Pulmonary artery endothelial cell (primary cell): ENCODE results near the gene SPATA31A3. TPM values are rescaled to one million over a fixed set of nuclear protein-coding genes. Genes with fewer than 3 reads are reported as not detected.
"Not testable (repeated sequence)": the region's sequence is repeated elsewhere in the genome, so short reads cannot be mapped to it uniquely, and the experiment has no call there.

Experiments
- DNase-seq: peaks from one replicate; pipeline ENCODE4 v3.0.0-alpha.2; 2011; ENCODE audit warnings: low read depth, low spot score
- total RNA-seq: library from RNA; depleted of rRNA; stranded (reverse); fragments of >200 nt; gene quantifications from 2 replicates; pipeline ENCODE4 v1.2.3, GENCODE V29; 2014

Gene SPATA31A3
- total RNA-seq = not detected in 2 replicates

- DNase-seq = not testable (repeated sequence)
These were observed at the start of gene SPATA31A3 for GRCh38 chr9:66992450-66992849. Gene SPATA31A3, minus strand, starts transcription at chr9:66992550. Its CDS starts 29 bp downstream, at chr9:66992521.

- DNase-seq = not testable (repeated sequence)
These were observed 39.8 kb downstream of the SPATA31A3 start for GRCh38 chr9:66952576-66952975.

DNA sequence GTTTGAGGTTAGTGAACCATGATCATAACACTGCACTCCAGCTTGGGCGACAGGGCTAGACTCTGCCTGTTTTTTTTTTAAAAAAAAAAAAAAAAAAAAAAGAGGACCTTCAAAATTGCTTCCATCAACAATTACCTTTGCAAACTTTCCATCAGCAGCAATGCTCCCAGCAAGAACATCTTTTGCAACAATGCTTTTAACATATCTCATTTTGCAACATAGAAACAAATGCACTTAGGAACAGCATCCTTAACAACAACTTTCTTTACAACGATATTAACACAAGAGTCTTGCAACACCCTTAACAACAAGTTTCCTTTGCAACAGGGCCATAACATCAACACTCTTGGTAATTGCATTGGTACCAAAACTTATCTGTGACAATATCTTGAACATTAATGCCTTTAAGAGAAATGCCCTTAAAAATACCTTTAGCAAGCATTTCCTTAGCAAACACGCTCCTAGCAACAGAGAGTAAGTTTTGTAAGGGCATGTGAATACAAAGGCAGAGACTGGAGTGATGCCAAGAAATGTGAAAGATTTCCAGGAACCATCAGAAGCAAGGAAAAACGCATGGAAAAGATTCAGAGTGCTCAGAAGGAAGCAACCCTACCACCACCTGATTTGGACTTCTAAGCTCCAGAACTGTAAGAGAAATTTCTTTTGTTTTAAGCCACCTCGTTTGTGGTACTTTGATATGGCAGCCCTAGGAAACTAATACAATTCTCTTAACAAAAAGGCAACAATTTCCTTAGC, 49.8 kb downstream of the SPATA31A3 start:
- DNase-seq = peak; percentile 77

- not testable (repeated sequence) for DNase-seq
These were observed 52.2 kb downstream of the SPATA31A3 start for GRCh38 chr9:66939878-66940830.

- DNase-seq = not testable (repeated sequence)
These were observed 54.0 kb downstream of the SPATA31A3 start for GRCh38 chr9:66938322-66938721.

GRCh38 chr9:66937662-66938061, 54.7 kb downstream of the SPATA31A3 start:
- not testable (repeated sequence) for DNase-seq

Other genes starting within 250 kb of the SPATA31A3 start
- gene ZNF658, start 91.8 kb downstream of the SPATA31A3 start, total RNA-seq = 4.5 and 6.0 TPM in 2 replicates